Psoas muscle (tissue), 8 donors: ENCODE results near the gene HOXC10. TPM values are rescaled to one million over a fixed set of nuclear protein-coding genes. Genes with fewer than 3 reads are reported as not detected.

Experiments
- ATAC-seq, 4 donors: fragments of 200-7000 bp; cut with Tn5 transposase; one replicate each; pipeline ENCODE4 v1.9.1; 2020; ENCODE audit warnings: moderate library complexity in 3 of 4, mild to moderate bottlenecking in 2 of 4
- DNase-seq, 2 donors: peaks; one replicate each; pipeline ENCODE4 v3.0.0-alpha.2; 2020
- H3K27ac ChIP-seq: fragments of 200-600 bp; one replicate; pipeline ENCODE4 v1.8.0; 2022
- H3K27me3 ChIP-seq, 3 donors: fragments of 200-600 bp in 1 of 3; one replicate each; pipeline versions ENCODE4 v1.6.1 to v1.8.0; 2013 to 2022; ENCODE audit warnings: low read length in 2 of 3, mild to moderate bottlenecking in 2 of 3, moderate library complexity in 1 of 3; ENCODE audit not compliant: insufficient read depth in 3 of 3
- H3K36me3 ChIP-seq, 2 donors: fragments of 200-600 bp in 1 of 2; one replicate each; pipeline versions ENCODE4 v1.6.1 to v1.8.0; 2013 to 2022; ENCODE audit warnings: low read depth in 1 of 2, mild to moderate bottlenecking in 1 of 2, moderate library complexity in 1 of 2; ENCODE audit not compliant: insufficient read depth in 1 of 2
- H3K4me1 ChIP-seq: fragments of 200-600 bp; one replicate; pipeline ENCODE4 v1.8.0; 2022
- H3K4me3 ChIP-seq: fragments of 200-600 bp; one replicate; pipeline ENCODE4 v1.8.0; 2022; ENCODE audit warnings: mild to moderate bottlenecking
- H3K9me3 ChIP-seq: fragments of 200-600 bp; one replicate; pipeline ENCODE4 v1.8.0; 2022
- WGBS, 3 donors: extraction: QIAGEN DNeasy Blood & Tissue Kit; methylation state at CpG; one replicate each; pipeline versions ENCODE4 v1.1.6 to v1.1.7; 2013; 5-methylcytosine and 5-hydroxymethylcytosine counted together
- intact Hi-C, 2 donors: fragments of 100-400 bp; cut with DNase I; formaldehyde crosslinking; loops; one replicate each; pipeline versions ENCODE4 v1.11.0 to v1.14.2; 2022
- polyA plus RNA-seq, 3 donors: library from polyadenylated mRNA; stranded (reverse); fragments of 200-250 nt; gene quantifications; one replicate each; pipeline ENCODE4 v1.2.3, GENCODE V29; 2013
- total RNA-seq, 4 donors: library from RNA; stranded (reverse); fragmentation: NEBNext Ultra II Directional in 2 of 4; extraction: Animal tissue kit (Norgen Biotek cat#: 25700) in 2 of 4; gene quantifications; one replicate each; pipeline versions ENCODE4 v1.2.1 to v1.2.4, GENCODE V29; 2021 to 2023
- TF ChIP-seq, protein P1 (sequence below): fragments of 200-600 bp; IDR thresholded peaks from one replicate; pipeline ENCODE4 v1.8.0; 2022; ENCODE audit warnings: antibody characterized with exemption
- donor health status: healthy with polysubstance abuse.
- donor health status: DM: no; HTN: no; CAD: no; lungs with moderate emphysema.
- donor health status: Bipolar disorder and iron deficiency.
- donor health status: healthy.
- donor health status: DM: yes; HTN: yes; CAD: no.
- donor health status: DM: no; HTN: no; CAD: no.
- donor health status: DM: no; HTN: no; CAD: no.
- donor health status: DM: yes; HTN: yes; CAD: no.

The HOXC10 gene
- total and polyA plus RNA-seq, 7 donors: 3.0 to 129 (median 62.0) TPM

DNA sequence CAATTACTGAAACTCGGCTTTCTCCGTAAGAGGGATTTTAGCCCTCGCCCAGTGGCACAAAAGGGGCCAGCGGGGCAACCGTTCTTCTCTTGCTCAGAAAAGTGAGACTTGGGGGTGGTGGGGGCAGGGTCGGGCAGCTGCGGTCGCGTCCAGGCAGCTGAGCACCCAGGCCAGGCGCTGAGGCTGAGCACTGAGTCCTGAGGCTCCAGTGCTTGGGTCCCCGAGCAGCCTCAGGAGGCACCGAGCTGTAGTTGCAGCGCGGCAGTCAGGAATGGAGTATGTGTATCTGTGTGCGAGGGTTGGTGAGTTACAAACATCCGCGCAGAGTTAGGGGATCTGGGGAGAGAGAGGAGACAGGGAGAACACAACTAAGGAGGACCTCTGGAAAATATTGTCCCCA lies 39.2 kb downstream of the HOXC10 start:
- intact Hi-C loops: loop anchor here in 1 of 2 donors (1.0 kb wide), 1 partner anchor 41 kb away; no protein-coding TSS in a partner anchor
- 7 to 13% (median 10%) methylated on average over 17 of the region's 17 CpGs for WGBS, 3 donors
- peak; percentile 21 to 44 (median 32) for ATAC-seq
- peak overlapping the region; percentile 99 for H3K27ac ChIP-seq
- no peaks in the 10 kb centered on the region for H3K9me3 ChIP-seq
- TF ChIP-seq, protein P1, sequence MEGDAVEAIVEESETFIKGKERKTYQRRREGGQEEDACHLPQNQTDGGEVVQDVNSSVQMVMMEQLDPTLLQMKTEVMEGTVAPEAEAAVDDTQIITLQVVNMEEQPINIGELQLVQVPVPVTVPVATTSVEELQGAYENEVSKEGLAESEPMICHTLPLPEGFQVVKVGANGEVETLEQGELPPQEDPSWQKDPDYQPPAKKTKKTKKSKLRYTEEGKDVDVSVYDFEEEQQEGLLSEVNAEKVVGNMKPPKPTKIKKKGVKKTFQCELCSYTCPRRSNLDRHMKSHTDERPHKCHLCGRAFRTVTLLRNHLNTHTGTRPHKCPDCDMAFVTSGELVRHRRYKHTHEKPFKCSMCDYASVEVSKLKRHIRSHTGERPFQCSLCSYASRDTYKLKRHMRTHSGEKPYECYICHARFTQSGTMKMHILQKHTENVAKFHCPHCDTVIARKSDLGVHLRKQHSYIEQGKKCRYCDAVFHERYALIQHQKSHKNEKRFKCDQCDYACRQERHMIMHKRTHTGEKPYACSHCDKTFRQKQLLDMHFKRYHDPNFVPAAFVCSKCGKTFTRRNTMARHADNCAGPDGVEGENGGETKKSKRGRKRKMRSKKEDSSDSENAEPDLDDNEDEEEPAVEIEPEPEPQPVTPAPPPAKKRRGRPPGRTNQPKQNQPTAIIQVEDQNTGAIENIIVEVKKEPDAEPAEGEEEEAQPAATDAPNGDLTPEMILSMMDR: no peak
- no peaks in the 10 kb centered on the region for H3K36me3 ChIP-seq
- no peaks in the 10 kb centered on the region for H3K27me3 ChIP-seq
- H3K4me3 ChIP-seq: peak overlapping the region; percentile 77
- peaks cover 58% of the 10 kb centered on the region for H3K4me1 ChIP-seq
- peak in 1 of 2 donors; percentile 62 for DNase-seq

DNA sequence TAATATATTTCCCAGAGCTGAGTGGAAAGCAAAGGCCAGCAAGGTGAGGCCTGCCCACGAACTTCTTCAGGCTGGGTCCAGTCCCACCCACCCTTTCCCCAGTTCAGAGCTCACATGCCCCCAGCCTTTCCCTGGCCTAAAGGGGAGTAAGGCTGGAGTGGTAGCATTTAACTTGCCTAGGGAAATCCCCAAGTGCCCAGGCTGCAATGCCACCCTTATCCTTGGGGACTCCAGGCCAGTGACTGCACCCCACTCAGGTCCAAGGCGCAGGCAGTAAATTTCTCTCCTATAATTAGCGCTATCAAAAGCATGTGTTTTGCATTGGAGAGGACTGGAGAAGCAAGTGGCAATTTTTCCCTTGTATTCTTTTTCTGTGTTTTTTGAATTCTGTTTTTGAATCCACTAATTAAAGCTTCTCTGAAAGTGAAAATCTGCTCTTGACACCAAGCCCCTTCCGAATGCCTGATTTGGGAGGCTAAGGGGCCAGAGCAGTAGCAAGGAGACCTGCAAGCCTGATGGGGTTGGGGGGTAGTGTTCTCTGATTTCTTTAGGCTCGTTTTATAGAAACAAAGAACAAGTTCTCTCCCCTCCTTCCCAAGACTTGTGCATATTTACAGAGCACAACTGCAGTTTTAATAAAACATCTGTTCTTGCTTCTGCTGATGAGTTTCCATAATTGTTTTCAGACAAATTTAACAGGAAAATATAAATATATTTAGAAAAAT lies 39.8 kb downstream of the HOXC10 start:
- Histone ChIP-seq H3K4me3 (peak overlapping the region; percentile 77), H3K27ac (peak overlapping the region; percentile 99), H3K36me3 (no peaks in the 10 kb centered on the region), H3K4me1 (peaks cover 62% of the 10 kb centered on the region), H3K9me3 (no peaks in the 10 kb centered on the region), H3K27me3 (no peaks in the 10 kb centered on the region)
- peak in 2 of 4 donors; percentile 16 to 19 for ATAC-seq
- WGBS, 3 donors: 8 to 24% (median 12%) methylated on average over 5 of the region's 5 CpGs
- TF ChIP-seq, protein P1: no peak
- DNase-seq: peak in 1 of 2 donors; percentile 57
- intact Hi-C loops: loop anchor here (1.0 kb wide), 2 partner anchors 41 to 42 kb away; no protein-coding TSS in a partner anchor

DNA sequence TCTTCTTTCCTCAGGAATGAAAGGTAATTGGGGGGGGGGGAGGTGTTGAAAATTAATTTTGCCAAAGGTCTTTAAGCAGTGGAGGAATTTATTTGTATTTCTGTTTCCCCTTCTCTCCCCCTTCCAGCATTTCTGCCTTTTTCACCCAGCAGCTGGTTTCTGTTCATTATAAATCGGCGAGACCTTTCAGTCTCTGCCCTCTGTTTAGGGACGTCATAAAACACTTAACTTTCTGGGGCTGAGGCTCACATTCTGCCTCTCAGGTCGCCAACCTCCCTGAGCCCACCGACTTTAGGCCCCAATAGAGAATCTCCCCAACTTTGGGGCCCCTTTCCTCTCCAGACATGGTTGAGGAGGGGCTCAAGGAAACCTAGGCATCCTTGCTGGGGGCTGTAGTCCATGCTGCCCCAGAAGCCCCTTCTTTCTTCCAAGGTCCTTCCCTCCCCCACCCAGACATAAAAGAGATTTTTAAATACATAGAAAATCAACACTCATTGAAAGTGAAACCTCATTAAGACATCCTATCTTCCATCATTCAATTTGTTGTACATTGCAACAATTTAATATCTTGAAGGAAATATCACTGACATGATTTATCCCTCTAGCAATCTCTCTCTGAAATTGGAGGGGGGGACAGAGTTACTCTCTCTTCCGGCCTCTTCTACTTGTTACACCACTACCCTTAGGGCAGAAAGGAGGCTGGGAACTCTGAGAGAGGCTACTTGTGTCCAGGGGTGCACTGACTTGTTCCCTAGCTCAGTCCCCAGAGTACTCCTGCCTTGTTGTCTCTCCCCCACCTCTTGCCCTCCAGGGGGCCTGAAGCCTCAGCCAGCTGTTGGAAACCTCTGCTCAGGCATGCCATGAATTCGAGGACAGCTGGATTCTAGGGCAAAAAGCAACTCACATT lies 40.8 kb downstream of the HOXC10 start:
- Histone ChIP-seq H3K27ac (peak overlapping the region; percentile 99), H3K27me3 (no peaks in the 10 kb centered on the region), H3K36me3 (no peaks in the 10 kb centered on the region), H3K4me1 (peaks cover 57% of the 10 kb centered on the region), H3K9me3 (no peaks in the 10 kb centered on the region), H3K4me3 (peak overlapping the region; percentile 77)
- WGBS, 3 donors: 10 to 28% (median 13%) methylated on average over 7 of the region's 7 CpGs
- TF ChIP-seq, protein P1: no peak
- intact Hi-C loops: loop anchor here in 1 of 2 donors (1.0 kb wide), 1 partner anchor 43 kb away; no protein-coding TSS in a partner anchor
- ATAC-seq (peak in 1 of 4 donors; percentile 18), DNase-seq (peak in 1 of 2 donors; percentile 48)

DNA sequence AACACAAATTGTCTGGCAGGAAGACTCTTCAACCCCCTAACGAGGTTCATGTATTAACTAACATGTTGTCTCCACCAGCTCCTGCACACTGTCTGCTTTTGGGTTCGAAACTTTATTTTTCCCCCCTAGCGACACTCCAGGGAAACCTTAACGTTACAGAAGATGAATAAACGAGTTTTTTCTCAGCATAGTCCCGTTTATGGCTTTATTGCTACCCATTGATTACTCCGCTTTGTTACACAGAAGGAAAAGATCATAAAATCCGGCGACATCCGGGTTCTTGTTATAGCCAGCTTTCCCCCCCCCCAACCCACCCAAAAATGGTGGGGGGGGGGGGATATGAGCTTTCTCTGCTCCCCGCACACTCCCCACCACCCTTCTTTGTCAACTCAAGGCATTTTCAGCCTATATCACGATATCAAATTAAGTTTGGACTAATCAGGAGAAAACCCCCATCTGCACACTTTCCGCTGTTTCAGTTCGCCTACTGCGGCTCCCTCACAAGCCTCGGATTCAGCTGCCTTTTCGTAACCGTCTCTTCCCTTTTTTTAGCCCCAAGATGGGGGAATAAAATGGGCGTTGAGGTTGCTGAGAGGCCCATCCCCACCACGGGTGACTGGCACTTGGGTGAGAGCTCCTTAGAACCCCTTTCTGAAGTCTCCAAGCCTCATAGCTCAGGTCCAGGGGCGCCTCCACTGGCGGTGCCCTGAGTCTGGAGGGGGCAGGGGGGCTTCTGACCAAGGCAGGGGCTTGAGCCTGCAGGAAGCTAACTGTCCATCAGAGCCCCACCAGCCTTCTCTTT lies 41.9 kb downstream of the HOXC10 start:
- ATAC-seq (peak in 1 of 4 donors; percentile 11), DNase-seq (peak in 1 of 2 donors; percentile 55)
- Histone ChIP-seq H3K4me3 (peak overlapping the region; percentile 77), H3K27me3 (peaks cover 0 to 4% (median 0%) of the 10 kb centered on the region in 3 donors), H3K27ac (peak overlapping the region; percentile 99), H3K4me1 (peaks cover 51% of the 10 kb centered on the region), H3K36me3 (no peaks in the 10 kb centered on the region), H3K9me3 (no peaks in the 10 kb centered on the region)
- 20 to 45% (median 26%) methylated on average over 22 of the region's 22 CpGs for WGBS, 3 donors
- TF ChIP-seq, protein P1: no peak
- intact Hi-C loops: no loop called here
